Neural crest cell (in vitro differentiated cells): Measurements from ENCODE around the gene SDC4. TPM values are rescaled to one million over a fixed set of nuclear protein-coding genes. Genes with fewer than 3 reads are reported as not detected.

Experiments
- DNase-seq: peaks from one replicate; pipeline ENCODE4 v3.0.0; 2021; ENCODE audit warnings: low read depth, mixed read lengths, low spot score
- H3K27ac Mint-ChIP-seq: one replicate; pipeline ENCODE4 v1.8.0; 2021; ENCODE audit warnings: mild to moderate bottlenecking, mixed read lengths; ENCODE audit not compliant: unreplicated experiment
- H3K27me3 Mint-ChIP-seq: 2 replicates; pipeline ENCODE4 v1.8.0; 2021; ENCODE audit warnings: low read depth, mild to moderate bottlenecking, mixed read lengths
- H3K36me3 Mint-ChIP-seq: 2 replicates; pipeline ENCODE4 v1.8.0; 2021; ENCODE audit warnings: low read depth, mild to moderate bottlenecking, mixed read lengths
- H3K4me1 Mint-ChIP-seq: 2 replicates; pipeline ENCODE4 v1.8.0; 2021; ENCODE audit warnings: mixed read lengths
- H3K4me3 Mint-ChIP-seq: one replicate; pipeline ENCODE4 v1.8.0; 2021; ENCODE audit warnings: mild to moderate bottlenecking, mixed read lengths
- H3K9me3 Mint-ChIP-seq: 2 replicates; pipeline ENCODE4 v1.8.0; 2021; ENCODE audit warnings: mixed read lengths
- total RNA-seq: library from RNA; stranded (reverse); gene quantifications from 2 replicates; pipeline ENCODE4 v1.2.1, GENCODE V29; 2021
- TF ChIP-seq, protein P1 (sequence below): fragments of 200-600 bp; sonication (generic); conservative IDR thresholded peaks from 2 replicates; pipeline ENCODE4 v1.5.0; 2021; ENCODE audit warnings: antibody characterized with exemption, mild to moderate bottlenecking

Gene SDC4
- total RNA-seq, 1 donor from 2014 or later, result 11.5 TPM

DNA sequence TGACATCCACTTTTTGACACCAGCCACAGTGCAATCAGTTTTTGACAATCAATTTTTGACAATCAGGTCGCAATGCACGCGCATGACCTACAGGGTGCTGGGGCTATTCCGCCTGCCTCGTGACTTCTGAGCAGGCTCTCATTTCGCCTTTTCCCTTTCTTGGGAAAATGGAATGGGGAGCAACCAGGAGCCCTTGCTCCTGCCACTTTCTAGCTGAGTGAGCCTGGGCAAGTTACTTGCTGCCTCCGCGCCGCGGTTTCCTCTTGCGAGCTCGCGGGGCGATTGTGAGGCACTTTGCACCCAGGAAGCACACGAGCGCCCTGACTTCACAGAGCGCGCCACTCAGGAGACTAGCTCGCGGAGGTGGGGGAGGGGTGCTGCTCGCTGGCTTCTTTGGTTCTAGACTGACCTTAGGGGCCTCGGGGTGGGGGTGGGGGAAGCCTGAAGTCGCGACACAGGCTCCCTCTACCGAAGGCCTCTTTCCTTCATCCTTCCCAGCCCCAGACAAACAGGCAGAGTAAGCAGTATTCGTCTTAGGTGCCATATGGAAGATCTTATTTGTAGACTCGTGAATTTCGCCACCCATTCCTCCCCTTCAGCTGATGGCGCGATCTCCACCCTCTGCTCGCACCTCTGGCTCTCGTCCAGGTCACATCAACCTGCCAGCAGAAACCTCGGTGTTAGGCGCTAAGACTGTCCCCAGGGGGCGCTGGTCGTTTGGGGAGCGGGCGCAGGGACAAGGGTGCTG is 25.3 kb upstream of the SDC4 start:
- Mint-ChIP-seq H3K4me3 (peak overlapping the region; percentile 56), H3K27ac (no peak overlapping the region), H3K9me3 (no peaks in the 10 kb centered on the region), H3K36me3 (no peaks in the 10 kb centered on the region), H3K27me3 (no peaks in the 10 kb centered on the region), H3K4me1 (peaks cover 13% of the 10 kb centered on the region)
- TF ChIP-seq, protein P1, sequence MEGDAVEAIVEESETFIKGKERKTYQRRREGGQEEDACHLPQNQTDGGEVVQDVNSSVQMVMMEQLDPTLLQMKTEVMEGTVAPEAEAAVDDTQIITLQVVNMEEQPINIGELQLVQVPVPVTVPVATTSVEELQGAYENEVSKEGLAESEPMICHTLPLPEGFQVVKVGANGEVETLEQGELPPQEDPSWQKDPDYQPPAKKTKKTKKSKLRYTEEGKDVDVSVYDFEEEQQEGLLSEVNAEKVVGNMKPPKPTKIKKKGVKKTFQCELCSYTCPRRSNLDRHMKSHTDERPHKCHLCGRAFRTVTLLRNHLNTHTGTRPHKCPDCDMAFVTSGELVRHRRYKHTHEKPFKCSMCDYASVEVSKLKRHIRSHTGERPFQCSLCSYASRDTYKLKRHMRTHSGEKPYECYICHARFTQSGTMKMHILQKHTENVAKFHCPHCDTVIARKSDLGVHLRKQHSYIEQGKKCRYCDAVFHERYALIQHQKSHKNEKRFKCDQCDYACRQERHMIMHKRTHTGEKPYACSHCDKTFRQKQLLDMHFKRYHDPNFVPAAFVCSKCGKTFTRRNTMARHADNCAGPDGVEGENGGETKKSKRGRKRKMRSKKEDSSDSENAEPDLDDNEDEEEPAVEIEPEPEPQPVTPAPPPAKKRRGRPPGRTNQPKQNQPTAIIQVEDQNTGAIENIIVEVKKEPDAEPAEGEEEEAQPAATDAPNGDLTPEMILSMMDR, result peak; percentile 82
- DNase-seq, result peak; percentile 73

DNA sequence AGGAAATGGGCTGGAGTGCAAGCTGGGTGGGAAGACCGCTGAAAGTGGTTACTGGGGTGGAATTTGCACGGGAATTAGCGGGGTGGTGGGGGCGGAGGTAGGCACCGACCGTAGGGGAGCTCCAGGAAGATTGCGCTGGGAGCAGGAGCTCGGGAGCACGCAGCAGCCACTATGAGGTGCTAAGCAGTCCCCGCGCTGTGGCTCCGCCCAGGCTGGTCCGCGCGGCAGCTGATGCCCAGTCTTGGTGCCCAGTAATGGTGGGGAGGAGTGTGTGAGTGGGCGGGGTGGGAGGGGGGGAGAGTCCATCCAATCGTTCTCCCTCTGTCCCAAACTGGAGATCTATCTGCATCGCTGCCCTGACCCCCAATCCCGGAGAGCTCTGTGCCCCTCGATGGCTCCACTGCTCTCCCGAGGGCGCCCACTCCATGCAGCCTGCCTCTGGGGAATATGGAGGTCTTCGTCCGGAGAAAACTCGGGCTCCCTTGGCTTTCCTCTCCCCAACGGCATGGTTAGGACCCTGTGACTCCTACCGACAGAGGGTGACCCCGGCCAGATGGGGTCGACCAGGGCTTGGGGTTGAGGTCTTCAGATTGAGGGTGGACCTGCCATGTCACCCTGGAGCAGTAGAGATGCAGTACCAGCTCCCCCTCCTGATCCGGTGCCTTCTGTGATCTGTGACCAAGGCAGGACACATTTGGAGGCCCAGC is 24.6 kb upstream of the SDC4 start:
- TF ChIP-seq, protein P1, result no peak
- Mint-ChIP-seq H3K27ac (no peak overlapping the region), H3K27me3 (no peaks in the 10 kb centered on the region), H3K4me3 (no peak overlapping the region), H3K9me3 (no peaks in the 10 kb centered on the region), H3K4me1 (peaks cover 13% of the 10 kb centered on the region), H3K36me3 (peaks cover 4% of the 10 kb centered on the region)
- no peak for DNase-seq

DNA sequence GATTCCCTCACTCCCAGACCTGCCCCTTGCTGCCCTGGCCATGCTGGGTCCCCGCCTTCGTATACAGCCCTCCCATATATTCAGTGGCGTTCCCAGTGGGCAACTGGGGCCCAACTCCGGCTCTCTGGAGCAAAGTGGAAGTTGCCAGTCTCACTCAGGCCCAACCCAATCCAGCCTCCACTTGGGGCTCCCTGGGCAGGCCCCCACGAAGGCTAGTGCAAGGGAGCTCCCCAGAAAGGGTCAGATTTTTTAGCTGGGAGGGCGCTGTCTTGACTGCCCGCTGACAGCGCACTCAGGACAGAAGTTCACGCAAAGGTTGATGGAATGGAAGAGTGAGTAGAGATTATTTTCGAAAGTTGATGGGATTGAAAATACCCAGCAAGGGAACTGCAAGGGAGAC is 24.0 kb upstream of the SDC4 start:
- Mint-ChIP-seq H3K36me3 (peaks cover 4% of the 10 kb centered on the region), H3K27ac (no peak overlapping the region), H3K4me1 (peaks cover 13% of the 10 kb centered on the region), H3K9me3 (no peaks in the 10 kb centered on the region), H3K4me3 (no peak overlapping the region), H3K27me3 (no peaks in the 10 kb centered on the region)
- TF ChIP-seq, protein P1, result no peak
- no peak for DNase-seq

DNA sequence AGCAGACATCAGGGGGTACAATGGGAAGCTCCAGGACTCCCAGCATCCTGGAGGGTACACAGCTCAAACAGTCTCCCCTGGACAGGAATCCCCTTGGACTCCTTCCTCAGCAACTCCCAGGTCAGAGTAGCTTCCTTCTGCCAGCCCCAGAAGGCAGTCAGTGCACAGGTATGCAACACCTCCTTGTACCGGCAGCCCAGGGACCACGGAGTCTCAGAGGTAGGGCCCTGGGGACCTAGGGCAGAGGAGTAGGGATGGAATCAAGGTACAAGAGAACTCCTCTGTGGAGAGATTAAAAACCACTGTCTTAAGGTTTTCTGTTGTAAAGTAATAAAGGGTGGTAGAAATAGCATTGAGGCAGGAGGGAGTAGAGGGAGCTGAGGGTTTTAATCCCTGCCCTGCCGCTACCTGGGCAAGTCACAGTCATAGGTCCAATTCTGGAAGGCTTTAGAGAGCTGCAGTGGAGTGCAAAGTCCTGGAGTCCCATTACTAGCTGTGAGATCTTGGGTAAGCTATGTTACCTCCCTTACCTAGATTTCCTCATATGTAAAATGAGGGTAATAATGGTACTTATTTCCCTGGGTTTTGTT is 22.4 kb upstream of the SDC4 start:
- TF ChIP-seq, protein P1, result no peak
- no peaks in the 10 kb centered on the region for H3K27me3 Mint-ChIP-seq
- H3K4me3 Mint-ChIP-seq, result peak overlapping the region; percentile 23
- peaks cover 4% of the 10 kb centered on the region for H3K36me3 Mint-ChIP-seq
- H3K9me3 Mint-ChIP-seq, result no peaks in the 10 kb centered on the region
- no peak for DNase-seq
- H3K27ac Mint-ChIP-seq, result no peak overlapping the region
- peaks cover 13% of the 10 kb centered on the region for H3K4me1 Mint-ChIP-seq

DNA sequence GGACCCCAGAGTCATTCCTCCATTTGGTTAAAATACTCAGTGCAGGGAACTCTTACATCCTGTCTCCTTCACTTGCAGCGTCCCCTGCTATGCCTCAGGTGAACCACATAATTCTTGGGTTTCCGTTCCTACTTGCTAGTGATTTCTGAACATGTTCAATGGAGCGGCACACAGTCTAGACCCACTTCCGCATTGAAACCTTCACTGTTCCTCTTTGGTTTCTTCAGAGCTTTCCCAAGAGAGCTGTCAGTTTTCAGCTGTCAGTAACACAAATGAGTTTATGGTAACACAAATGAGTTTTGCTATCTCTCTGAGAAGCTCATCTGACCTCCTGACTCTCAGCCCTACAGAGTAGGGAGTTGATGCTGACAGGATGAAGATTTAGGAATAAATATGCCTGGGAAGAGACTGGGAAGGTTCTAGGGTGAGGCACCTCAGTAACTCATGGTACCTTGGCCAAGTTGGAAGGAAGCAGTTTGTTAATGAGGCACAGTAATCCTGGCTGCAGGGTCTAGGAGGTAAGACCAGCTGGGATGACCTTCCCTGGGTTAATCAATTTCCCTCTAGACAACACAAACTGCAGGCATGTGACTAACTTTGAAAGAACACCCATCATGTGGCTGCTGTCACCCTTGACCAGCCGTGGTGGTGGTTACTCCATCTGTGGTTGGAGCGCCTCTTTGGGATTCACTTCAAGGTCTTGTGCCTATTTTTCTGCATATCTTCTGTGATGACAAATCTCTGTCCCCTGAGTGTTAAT is 20.2 kb upstream of the SDC4 start:
- Mint-ChIP-seq H3K27ac (no peak overlapping the region), H3K4me1 (peaks cover 19% of the 10 kb centered on the region), H3K4me3 (peak overlapping the region; percentile 50), H3K9me3 (no peaks in the 10 kb centered on the region), H3K36me3 (peaks cover 4% of the 10 kb centered on the region), H3K27me3 (no peaks in the 10 kb centered on the region)
- no peak for DNase-seq
- TF ChIP-seq, protein P1, result no peak
